Measurements from ENCODE around the gene PTPRD. TPM values are rescaled to one million over a fixed set of nuclear protein-coding genes. Genes with fewer than 3 reads are reported as not detected.

PTPRD gene
- total and polyA plus RNA-seq, 2 of the 4 experiments (the other 2 are of a cell fraction) = 0.07 to 0.18 TPM

DNA sequence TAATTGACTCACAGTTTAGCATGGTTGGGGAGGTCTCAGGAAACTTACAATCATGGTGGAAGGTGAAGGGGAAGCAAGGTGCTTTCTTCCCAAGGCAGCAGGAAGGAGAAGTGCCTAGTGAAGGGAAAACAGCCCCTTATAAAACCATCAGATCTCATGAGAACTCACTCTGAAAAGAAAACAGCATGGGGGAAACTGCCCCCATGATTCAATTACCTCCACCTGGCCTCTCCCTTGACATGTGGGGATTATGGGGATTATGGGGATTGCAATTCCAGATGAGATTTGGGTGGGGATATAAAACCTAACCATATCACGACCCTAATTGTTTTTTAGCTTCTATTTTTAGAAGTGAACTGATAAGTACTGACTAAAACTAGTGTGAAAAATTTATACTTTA, 1435.7 kb downstream of the PTPRD start:
- BruUV-seq (replicated peaks) = no TSS peak
- dilution Hi-C loops (cut with HindIII; ENCODE audit: low sequenced_read_pairs, unreplicated experiment) = no loop called here
- POLR2A ChIA-PET (ENCODE audit: unreplicated experiment) = no interaction called here

More for the DNA sequence above, 1435.7 kb downstream of the PTPRD start:
- no peak for TF ChIP-seq CHD1 (IDR thresholded peaks at IDR 0.05; ENCODE audit: low read depth, low read length)
- TF ChIP-seq NFE2L2 (IDR thresholded peaks at IDR 0.05; ENCODE audit: low read depth, low read length) = no peak
- TF ChIP-seq POLR2A (IDR thresholded peaks at IDR 0.05; ENCODE audit: low read depth, low read length) = no peak
- no peak for TF ChIP-seq RFX5 (IDR thresholded peaks at IDR 0.05; ENCODE audit: low read depth, low read length)
- no peak for TF ChIP-seq MAZ (IDR thresholded peaks at IDR 0.05; ENCODE audit: borderline replicate concordance, low read depth, low read length)
- Histone ChIP-seq H2AK5ac (ENCODE audit: low read depth, low read length) (no peak overlapping the region), H3K9me1 (ENCODE audit: insufficient read depth, low read length) (no peaks in the 10 kb centered on the region), H2BK120ac (ENCODE audit: low read depth, low read length) (no peak overlapping the region), H2AFZ (replicated peaks; ENCODE audit: low read length, poor library complexity) (no peak overlapping the region), H3K14ac (replicated peaks; ENCODE audit: low read depth, low read length) (no peak overlapping the region), H3K9me3 (ENCODE audit: control insufficient read depth, insufficient read depth, low read length) (no peaks in the 10 kb centered on the region; the same call in 1 of the 2 replicates), H2AK9ac (replicated peaks; ENCODE audit: low read depth, low read length, poor library complexity) (no peak overlapping the region), H3K36me3 (ENCODE audit: control insufficient read depth, insufficient read depth, low read length) (no peaks in the 10 kb centered on the region), H3K56ac (ENCODE audit: extremely low read depth, insufficient read depth, low read length) (no peak overlapping the region), H2BK5ac (ENCODE audit: low read depth, low read length, poor library complexity, severe bottlenecking) (no peak overlapping the region), H3K4me1 (ENCODE audit: control insufficient read depth, insufficient read depth, low read length) (no peaks in the 10 kb centered on the region), H2BK20ac (ENCODE audit: low read depth, low read length) (no peak overlapping the region), H4K8ac (ENCODE audit: low read depth in 2 of 2, low read length in 2 of 2) (no peak overlapping the region), H4K5ac (ENCODE audit: low read depth, low read length) (no peak overlapping the region), H3K4me2 (ENCODE audit: low read depth, low read length) (no peak overlapping the region), H4K91ac (ENCODE audit: insufficient read depth, low read depth, low read length) (no peak overlapping the region), H3K4me3 (ENCODE audit: insufficient read depth, low read depth, low read length) (no peak overlapping the region), H3K18ac (ENCODE audit: low read depth, low read length) (no peak overlapping the region), H2BK15ac (ENCODE audit: low read depth, low read length) (no peak overlapping the region), H3K4ac (ENCODE audit: low read depth, low read length) (no peak overlapping the region), H4K20me1 (ENCODE audit: insufficient read depth, low read length) (no peaks in the 10 kb centered on the region), H3K9ac (ENCODE audit: low read depth, low read length) (no peak overlapping the region), H3K79me1 (ENCODE audit: low read depth in 1 of 2, low read length in 2 of 2) (no peaks in the 10 kb centered on the region), H3K23ac (ENCODE audit: low read depth, low read length) (no peak overlapping the region), H3K27ac (ENCODE audit: insufficient read depth, low read length) (no peak overlapping the region), H3K27me3 (ENCODE audit: control insufficient read depth, insufficient read depth, low read length) (no peaks in the 10 kb centered on the region)
- intact Hi-C loops (cut with micrococcal nuclease) = no loop called here
- WGBS, 2 experiments (ENCODE audit: extremely low coverage in 2 of 2, insufficient read length in 1 of 2) = no CpG with 5 or more reads among the region's 1 CpG
- no peak for DNase-seq
- ATAC-seq (ENCODE audit: low read depth) = no peak
- in situ Hi-C loops (cut with MboI; ENCODE audit: low sequenced_read_pairs) = no loop called here
- CTCF ChIA-PET = no interaction called here
